ENCODE measurements around the gene MAP2K6.

The MAP2K6 gene

DNA sequence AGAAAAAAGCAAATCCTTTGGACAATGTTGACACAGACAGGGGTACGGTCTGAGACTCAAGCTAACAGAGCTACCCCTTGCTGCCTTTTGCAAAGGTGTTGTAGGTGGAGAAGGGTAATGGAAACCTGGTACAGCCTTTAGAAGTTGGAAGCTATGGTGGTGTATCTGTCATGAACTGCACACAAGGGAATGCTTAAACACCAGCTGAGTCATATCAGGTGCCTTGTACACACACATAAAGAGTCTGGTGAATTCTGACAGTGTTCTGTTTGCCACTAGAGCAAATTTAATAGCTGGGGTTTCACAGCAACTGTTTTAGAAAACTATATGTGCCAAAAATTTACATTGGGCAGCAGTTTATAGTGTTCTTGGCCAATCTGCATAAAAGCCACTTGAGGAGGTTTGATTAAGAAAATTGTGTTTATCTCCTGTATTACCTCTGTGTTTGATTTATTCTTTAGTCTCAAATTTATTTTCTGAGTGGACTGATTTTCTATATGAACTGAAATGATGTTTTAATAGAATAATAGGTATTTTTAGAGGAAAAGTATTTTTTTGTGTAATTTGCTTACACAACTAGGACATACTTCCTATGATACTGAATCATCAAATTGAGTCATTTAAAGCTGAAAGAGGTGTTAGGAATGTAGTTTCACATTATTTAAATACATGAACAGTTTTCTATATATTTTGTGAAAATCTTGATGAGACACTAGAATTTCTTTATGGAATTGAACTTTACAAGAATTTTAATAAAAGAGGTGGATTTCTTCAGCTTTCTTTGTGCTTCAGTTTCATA is 136.9 kb downstream of the MAP2K6 start:
- Histone ChIP-seq H3K4me2 (ENCODE audit: insufficient read depth, low read length) (no peak overlapping the region), H3K36me3 (ENCODE audit: insufficient read depth, low read length) (no peaks in the 10 kb centered on the region), H3K9me3 (ENCODE audit: insufficient read depth, low read length, severe bottlenecking) (peaks cover 4% of the 10 kb centered on the region), H3K4me1 (ENCODE audit: insufficient read depth, low read length) (no peaks in the 10 kb centered on the region), H4K20me1 (ENCODE audit: insufficient read depth, low read length) (no peaks in the 10 kb centered on the region), H3K27me3 (ENCODE audit: insufficient read depth, low read length, poor library complexity) (no peaks in the 10 kb centered on the region), H3K4me3 (ENCODE audit: low read depth in 1 of 2, low read length in 2 of 2) (no peak overlapping the region), H3K9ac (ENCODE audit: low read depth, low read length) (no peak overlapping the region), H2AFZ (ENCODE audit: low read depth, low read length) (no peak overlapping the region), H3K27ac (ENCODE audit: low read length) (no peak overlapping the region), H3K79me2 (ENCODE audit: insufficient read depth, low read length) (no peaks in the 10 kb centered on the region)
- TF ChIP-seq EZH2 (IDR thresholded peaks at IDR 0.05; ENCODE audit: borderline replicate concordance, low read depth, low read length, severe bottlenecking), result no peak
- TF ChIP-seq CTCF (IDR thresholded peaks at IDR 0.05; ENCODE audit: borderline replicate concordance, extremely low read depth, low read length, poor library complexity, severe bottlenecking), result no peak
- ATAC-seq (ENCODE audit: insufficient read depth, low read depth) (no peak), DNase-seq (no peak)

DNA sequence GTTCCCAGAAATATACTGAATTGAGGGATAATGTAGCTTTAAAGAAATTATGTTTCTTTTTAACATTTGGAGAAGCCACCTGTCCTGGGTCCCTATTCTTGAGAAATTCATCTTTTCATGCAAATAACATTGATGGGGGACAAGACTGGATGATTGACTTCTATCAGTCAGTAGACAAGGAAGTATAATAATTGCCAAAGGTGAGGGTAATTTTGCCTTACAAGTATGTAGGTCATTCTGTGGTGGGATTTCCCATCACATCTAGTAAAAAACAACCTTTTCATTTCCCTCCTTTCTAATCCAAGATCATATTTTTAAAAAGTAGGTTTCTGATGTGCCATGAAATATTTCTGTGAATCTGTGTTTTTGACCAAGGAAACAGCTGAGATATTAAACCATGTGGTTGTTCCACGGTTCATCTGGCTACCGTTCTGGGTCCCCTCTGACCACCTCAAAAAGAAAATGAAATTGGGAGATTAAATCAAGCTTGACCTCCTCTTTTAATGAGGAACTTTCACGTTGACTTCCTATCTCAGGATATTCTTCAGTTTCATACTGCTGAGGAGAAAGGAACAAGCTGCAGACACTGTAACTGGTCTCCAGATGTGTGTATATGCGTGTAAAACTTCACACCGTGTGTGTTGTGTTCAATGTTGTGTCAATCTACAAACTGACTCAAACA is 138.6 kb downstream of the MAP2K6 start:
- ATAC-seq (ENCODE audit: insufficient read depth, low read depth) (no peak), DNase-seq (no peak)
- Histone ChIP-seq H3K79me2 (ENCODE audit: insufficient read depth, low read length) (no peaks in the 10 kb centered on the region), H3K9me3 (ENCODE audit: insufficient read depth, low read length, severe bottlenecking) (peaks cover 4% of the 10 kb centered on the region), H3K27me3 (ENCODE audit: insufficient read depth, low read length, poor library complexity) (no peaks in the 10 kb centered on the region), H3K4me1 (ENCODE audit: insufficient read depth, low read length) (no peaks in the 10 kb centered on the region), H3K27ac (ENCODE audit: low read length) (no peak overlapping the region), H3K36me3 (ENCODE audit: insufficient read depth, low read length) (no peaks in the 10 kb centered on the region), H2AFZ (ENCODE audit: low read depth, low read length) (no peak overlapping the region), H3K9ac (ENCODE audit: low read depth, low read length) (no peak overlapping the region), H4K20me1 (ENCODE audit: insufficient read depth, low read length) (no peaks in the 10 kb centered on the region), H3K4me2 (ENCODE audit: insufficient read depth, low read length) (no peak overlapping the region), H3K4me3 (ENCODE audit: low read depth in 1 of 2, low read length in 2 of 2) (no peak overlapping the region)
- TF ChIP-seq CTCF (IDR thresholded peaks at IDR 0.05; ENCODE audit: borderline replicate concordance, extremely low read depth, low read length, poor library complexity, severe bottlenecking), result no peak

GRCh38 chr17:69555056-69555455 is 140.6 kb downstream of the MAP2K6 start:
- no peaks in the 10 kb centered on the region for H4K20me1 ChIP-seq (ENCODE audit: insufficient read depth, low read length)
- no peaks in the 10 kb centered on the region for H3K36me3 ChIP-seq (ENCODE audit: insufficient read depth, low read length)
- no peak for DNase-seq
- H3K27ac ChIP-seq (ENCODE audit: low read length), result no peak overlapping the region
- H3K9me3 ChIP-seq (ENCODE audit: insufficient read depth, low read length, severe bottlenecking), result peaks cover 4% of the 10 kb centered on the region
- H3K9ac ChIP-seq (ENCODE audit: low read depth, low read length), result no peak overlapping the region
- H3K4me2 ChIP-seq (ENCODE audit: insufficient read depth, low read length), result no peak overlapping the region
- H3K27me3 ChIP-seq (ENCODE audit: insufficient read depth, low read length, poor library complexity), result no peaks in the 10 kb centered on the region
- no peak overlapping the region for H3K4me3 ChIP-seq (ENCODE audit: low read depth in 1 of 2, low read length in 2 of 2)
- no peaks in the 10 kb centered on the region for H3K79me2 ChIP-seq (ENCODE audit: insufficient read depth, low read length)
- H3K4me1 ChIP-seq (ENCODE audit: insufficient read depth, low read length), result no peaks in the 10 kb centered on the region
- TF ChIP-seq CTCF (IDR thresholded peaks at IDR 0.05; ENCODE audit: borderline replicate concordance, extremely low read depth, low read length, poor library complexity, severe bottlenecking) (no peak), EZH2 (IDR thresholded peaks at IDR 0.05; ENCODE audit: borderline replicate concordance, low read depth, low read length, severe bottlenecking) (no peak)
- H2AFZ ChIP-seq (ENCODE audit: low read depth, low read length), result no peak overlapping the region
- ATAC-seq (ENCODE audit: insufficient read depth, low read depth), result no peak
